Dermis blood vessel endothelial cell (primary cell): ENCODE results near the gene SLC25A13. TPM values are rescaled to one million over a fixed set of nuclear protein-coding genes. Genes with fewer than 3 reads are reported as not detected.
"Not testable (repeated sequence)": the region's sequence is repeated elsewhere in the genome, so short reads cannot be mapped to it uniquely, and the experiment has no call there.

ENCODE experiments used
- DNase-seq: peaks from one replicate; pipeline ENCODE4 v3.0.0; 2010
- total RNA-seq: library from RNA; depleted of rRNA; stranded (reverse); fragments of >200 nt; gene quantifications from 2 replicates; pipeline ENCODE4 v1.2.3, GENCODE V29; 2014

SLC25A13 gene
- total RNA-seq, 1 donor from 2014 or later = 36.9 TPM

GRCh38 chr7:96297876-96298275 is 24.0 kb downstream of the SLC25A13 start:
- no peak for DNase-seq

- DNase-seq = not testable (repeated sequence)
Observed at GRCh38 chr7:96297446-96297845, 24.5 kb downstream of the SLC25A13 start.

DNA sequence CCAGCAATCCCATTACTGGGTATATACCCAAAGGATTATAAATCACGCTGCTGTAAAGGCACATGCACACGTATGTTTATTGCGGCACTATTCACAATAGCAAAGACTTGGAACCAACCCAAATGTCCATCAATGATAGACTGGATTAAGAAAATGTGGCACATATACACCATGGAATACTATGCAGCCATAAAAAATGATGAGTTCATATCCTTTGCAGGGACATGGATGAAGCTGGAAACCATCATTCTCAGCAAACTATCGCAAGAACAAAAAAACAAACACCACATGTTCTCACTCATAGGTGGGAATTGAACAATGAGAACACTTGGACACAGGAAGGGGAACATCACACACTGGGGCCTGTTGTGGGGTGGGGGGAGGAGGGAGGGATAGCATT is 28.0 kb downstream of the SLC25A13 start:
- not testable (repeated sequence) for DNase-seq

DNA sequence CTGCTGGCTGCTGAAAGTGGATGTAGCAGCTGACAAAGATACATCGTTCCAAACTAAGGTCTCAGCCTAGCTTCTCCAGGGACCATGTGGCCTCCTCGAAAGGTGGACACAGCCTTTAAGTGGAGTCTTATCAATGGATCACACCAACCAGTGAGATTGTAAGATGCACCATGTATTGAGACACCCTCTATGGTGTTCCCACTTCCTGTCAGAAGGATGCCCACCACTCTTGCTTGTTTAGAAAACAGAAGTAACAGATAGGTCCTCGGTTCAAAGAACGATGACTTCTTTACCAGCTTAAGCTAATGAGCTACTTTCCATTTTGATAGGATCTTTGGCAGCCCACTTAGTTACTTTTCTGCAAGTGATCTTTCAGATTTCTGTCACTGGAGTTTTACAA is 34.3 kb downstream of the SLC25A13 start:
- no peak for DNase-seq

GRCh38 chr7:96287132-96287531 is 34.8 kb downstream of the SLC25A13 start:
- no peak for DNase-seq

DNA sequence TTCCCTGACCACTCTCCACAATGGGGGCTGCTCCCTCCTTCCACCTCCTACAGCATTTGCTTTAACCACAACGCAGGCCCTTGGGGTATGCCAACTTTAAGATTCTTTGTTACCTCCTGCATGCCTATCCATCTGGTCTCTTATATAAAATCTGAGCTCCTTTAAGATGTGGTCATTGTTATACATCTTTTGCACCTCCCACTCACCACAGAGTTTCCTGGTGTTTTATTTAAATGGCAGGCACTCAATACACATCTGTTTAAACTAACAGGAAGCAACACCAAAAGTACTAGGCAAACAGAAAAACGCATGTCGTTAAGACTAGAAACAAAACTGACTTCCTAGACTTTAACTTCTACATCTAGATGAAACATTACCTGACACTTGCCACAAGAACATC is 36.3 kb downstream of the SLC25A13 start:
- DNase-seq = peak; percentile 54

- no peak for DNase-seq
Observed at GRCh38 chr7:96284835-96285234, 37.1 kb downstream of the SLC25A13 start.

DNA sequence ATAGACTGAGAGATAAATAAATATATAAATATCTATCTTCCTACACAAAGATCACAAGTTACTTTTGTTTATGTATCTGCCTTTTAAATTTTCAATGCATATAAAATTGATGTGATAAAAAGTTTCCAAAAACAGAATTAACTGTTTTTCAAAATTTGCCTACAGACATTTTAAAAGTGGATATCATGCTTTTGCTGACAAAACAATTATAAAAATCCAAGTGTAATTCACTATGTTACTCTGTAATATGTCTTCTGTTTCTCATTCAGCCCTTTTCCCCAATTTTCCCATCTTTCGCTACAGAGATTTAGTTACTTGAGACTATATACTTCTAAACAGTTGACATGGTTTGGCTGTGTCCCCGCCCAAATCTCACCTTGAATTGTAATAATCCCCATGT is 37.7 kb downstream of the SLC25A13 start:
- no peak for DNase-seq

- peak; percentile 23 for DNase-seq
Observed at GRCh38 chr7:96282835-96283234, 39.1 kb downstream of the SLC25A13 start.

- no peak for DNase-seq
Observed at GRCh38 chr7:96277921-96278320, 44.0 kb downstream of the SLC25A13 start.

GRCh38 chr7:96276019-96276418 is 45.9 kb downstream of the SLC25A13 start:
- no peak for DNase-seq

GRCh38 chr7:96273716-96274115 is 48.2 kb downstream of the SLC25A13 start:
- no peak for DNase-seq

- peak; percentile 54 for DNase-seq
Observed at GRCh38 chr7:96269246-96269994, 52.5 kb downstream of the SLC25A13 start.

GRCh38 chr7:96266580-96266979 is 55.3 kb downstream of the SLC25A13 start:
- DNase-seq = no peak

DNA sequence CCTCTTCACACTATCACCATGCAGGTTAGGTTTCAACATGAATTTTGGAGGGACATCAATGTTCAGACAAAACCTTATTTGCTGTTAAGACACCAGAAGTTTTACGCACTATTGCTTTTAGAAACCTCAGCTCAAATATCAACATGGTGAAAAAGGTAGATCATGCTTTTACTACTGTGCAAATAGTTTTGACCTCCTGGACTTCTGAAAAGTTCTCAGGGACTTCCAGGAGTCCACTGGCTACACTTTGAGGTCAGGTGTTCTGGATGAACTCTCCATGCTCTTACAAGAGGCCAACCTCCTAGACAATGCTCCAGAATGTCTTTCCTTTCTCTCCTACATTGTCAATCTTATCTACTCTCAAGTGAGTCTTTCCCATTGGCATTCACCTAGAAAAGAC is 55.9 kb downstream of the SLC25A13 start:
- no peak for DNase-seq

DNA sequence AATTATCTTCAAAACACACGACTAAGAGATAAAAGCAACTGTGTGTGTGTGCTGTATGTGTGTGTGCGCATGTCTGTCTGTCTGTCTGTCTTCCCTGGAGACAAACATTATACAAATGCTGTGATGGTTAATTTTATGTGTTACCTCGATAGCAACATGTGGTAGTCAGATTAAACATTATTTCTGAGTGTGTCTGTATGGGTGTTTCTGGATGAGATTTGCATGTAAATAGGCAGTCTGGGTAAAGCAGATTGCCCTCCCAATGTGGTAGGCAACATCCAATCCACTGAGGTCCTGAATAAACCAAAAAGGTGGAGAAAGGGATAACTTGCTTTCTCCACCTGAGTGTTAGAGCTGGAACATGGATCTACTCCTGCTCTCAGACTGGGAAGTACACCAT is 67.9 kb downstream of the SLC25A13 start:
- no peak for DNase-seq

DNA sequence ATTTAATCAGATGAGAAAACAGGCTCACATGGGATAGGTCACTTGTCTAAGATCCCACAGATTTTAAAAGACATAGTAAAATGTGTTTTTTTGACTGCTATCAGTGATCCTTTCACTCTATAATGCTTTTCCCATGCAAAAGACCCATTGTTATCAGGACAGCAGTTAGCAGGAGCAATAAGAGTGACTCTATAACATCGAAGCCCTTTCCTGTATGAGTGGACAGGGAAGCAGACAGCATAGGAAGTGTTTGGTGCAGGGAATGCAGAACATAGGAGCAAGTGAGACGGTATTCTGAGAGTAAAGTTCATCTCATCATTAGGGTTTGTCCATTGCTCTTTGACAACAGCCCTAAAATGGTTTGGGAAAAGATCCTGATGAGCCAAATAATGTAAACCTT is 68.5 kb downstream of the SLC25A13 start:
- peak; percentile 64 for DNase-seq

GRCh38 chr7:96250776-96251361 is 71.0 kb downstream of the SLC25A13 start:
- DNase-seq = no peak

GRCh38 chr7:96248405-96248804 is 73.5 kb downstream of the SLC25A13 start:
- no peak for DNase-seq

GRCh38 chr7:96246919-96247318 is 75.0 kb downstream of the SLC25A13 start:
- DNase-seq = no peak

DNA sequence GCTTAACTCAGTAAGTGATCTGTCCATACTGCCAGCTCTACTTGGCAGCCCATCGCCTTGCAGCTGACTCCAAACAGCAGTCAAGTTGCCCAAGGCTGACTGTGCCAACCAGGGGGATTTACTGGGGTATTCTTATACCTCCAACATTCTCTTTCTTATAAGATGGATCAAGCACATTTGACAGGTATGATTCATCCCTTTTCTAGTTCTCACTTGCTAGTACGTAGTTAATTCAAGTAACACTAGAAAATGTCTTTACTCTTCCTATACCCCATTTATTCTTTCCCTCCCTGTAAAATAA is 77.0 kb downstream of the SLC25A13 start:
- DNase-seq = no peak

- DNase-seq = no peak
Observed at GRCh38 chr7:96244244-96244991, 77.5 kb downstream of the SLC25A13 start.

DNA sequence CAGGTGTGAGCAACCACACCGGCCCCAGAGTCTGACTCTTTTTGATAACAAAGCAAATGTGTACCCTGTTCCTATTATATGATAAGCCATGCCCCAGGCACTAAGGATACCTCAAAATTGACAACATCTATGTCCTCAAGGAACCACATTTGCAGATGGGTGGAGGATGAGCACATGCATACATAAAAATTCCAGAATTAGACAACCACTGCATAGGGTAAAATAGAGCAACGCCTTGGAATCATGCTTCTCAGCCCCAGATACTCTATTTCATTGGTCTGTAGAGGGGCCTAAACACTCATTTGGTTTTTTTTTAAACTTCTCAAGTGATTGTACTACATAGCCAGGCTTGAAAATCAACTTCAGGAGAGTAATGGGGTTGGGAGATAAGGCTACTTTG is 78.7 kb downstream of the SLC25A13 start:
- DNase-seq = no peak

- no peak for DNase-seq
Observed at GRCh38 chr7:96241855-96242254, 80.0 kb downstream of the SLC25A13 start.
